ENCODE results near the gene LANCL3. TPM values are rescaled to one million over a fixed set of nuclear protein-coding genes. Genes with fewer than 3 reads are reported as not detected.

Gene LANCL3
- total RNA-seq, 1 experiment from 2014 or later = 2.5 TPM

- intact Hi-C loops (cut with micrococcal nuclease; ENCODE audit: unreplicated experiment) = no loop called here
- H3K4me1 ChIP-seq (ENCODE audit: insufficient read depth, low read length, poor library complexity, severe bottlenecking) = no peaks in the 10 kb centered on the region
- no peaks in the 10 kb centered on the region for H3K27me3 ChIP-seq (replicated peaks; ENCODE audit: insufficient read depth, low read depth, low read length, poor library complexity)
- H3K4me3 ChIP-seq (ENCODE audit: low read depth, low read length, poor library complexity, severe bottlenecking) = peak within 1 kb of the TSS; percentile 39
- peak; percentile 61 for DNase-seq (ENCODE audit: low spot score)
- CTCF ChIA-PET = no interaction called here
- no peaks in the 10 kb centered on the region for H3K36me3 ChIP-seq (ENCODE audit: insufficient read depth, low read length, poor library complexity, severe bottlenecking)
- no peaks in the 10 kb centered on the region for H3K9me3 ChIP-seq (ENCODE audit: low read depth, low read length, poor library complexity, severe bottlenecking)
- no TSS peak for BruUV-seq (replicated peaks)
- TF ChIP-seq CTCF (conservative IDR thresholded peaks at IDR 0.05; ENCODE audit: low read depth, low read length) (no peak), EZH2 (IDR thresholded peaks at IDR 0.05; ENCODE audit: borderline replicate concordance, low read depth, low read length, poor library complexity, severe bottlenecking) (no peak)
- no peak within 1 kb of the TSS for H3K27ac ChIP-seq (ENCODE audit: low read depth, low read length, poor library complexity, severe bottlenecking)
- POLR2A ChIA-PET (ENCODE audit: low non-redundant PET) = no interaction called here
These were observed 114.2 kb downstream of the LANCL3 start, which contains the start of gene XK for GRCh38 chrX:37685381-37686359. Gene XK (plus strand): TSS chrX:37685791. CDS start chrX:37685962, 171 bp downstream.

- Histone ChIP-seq H3K27ac (ENCODE audit: low read depth, low read length, poor library complexity, severe bottlenecking) (no peak overlapping the region), H3K9me3 (ENCODE audit: low read depth, low read length, poor library complexity, severe bottlenecking) (no peaks in the 10 kb centered on the region), H3K4me1 (ENCODE audit: insufficient read depth, low read length, poor library complexity, severe bottlenecking) (no peaks in the 10 kb centered on the region), H3K4me3 (ENCODE audit: low read depth, low read length, poor library complexity, severe bottlenecking) (peak overlapping the region; percentile 39), H3K36me3 (ENCODE audit: insufficient read depth, low read length, poor library complexity, severe bottlenecking) (no peaks in the 10 kb centered on the region), H3K27me3 (replicated peaks; ENCODE audit: insufficient read depth, low read depth, low read length, poor library complexity) (no peaks in the 10 kb centered on the region)
- DNase-seq (ENCODE audit: low spot score) = no peak
- CTCF ChIA-PET = no interaction called here
- POLR2A ChIA-PET (ENCODE audit: low non-redundant PET) = no interaction called here
- TF ChIP-seq EZH2 (IDR thresholded peaks at IDR 0.05; ENCODE audit: borderline replicate concordance, low read depth, low read length, poor library complexity, severe bottlenecking) (no peak), CTCF (conservative IDR thresholded peaks at IDR 0.05; ENCODE audit: low read depth, low read length) (no peak)
- intact Hi-C loops (cut with micrococcal nuclease; ENCODE audit: unreplicated experiment) = no loop called here
- no TSS peak for BruUV-seq (replicated peaks)
These were observed 115.0 kb downstream of the LANCL3 start for GRCh38 chrX:37686369-37686995.

GRCh38 chrX:37686996-37687395, 115.5 kb downstream of the LANCL3 start:
- Histone ChIP-seq H3K4me3 (ENCODE audit: low read depth, low read length, poor library complexity, severe bottlenecking) (no peak overlapping the region), H3K9me3 (ENCODE audit: low read depth, low read length, poor library complexity, severe bottlenecking) (no peaks in the 10 kb centered on the region), H3K27me3 (replicated peaks; ENCODE audit: insufficient read depth, low read depth, low read length, poor library complexity) (no peaks in the 10 kb centered on the region), H3K4me1 (ENCODE audit: insufficient read depth, low read length, poor library complexity, severe bottlenecking) (no peaks in the 10 kb centered on the region), H3K27ac (ENCODE audit: low read depth, low read length, poor library complexity, severe bottlenecking) (no peak overlapping the region), H3K36me3 (ENCODE audit: insufficient read depth, low read length, poor library complexity, severe bottlenecking) (no peaks in the 10 kb centered on the region)
- intact Hi-C loops (cut with micrococcal nuclease; ENCODE audit: unreplicated experiment) = no loop called here
- TF ChIP-seq EZH2 (IDR thresholded peaks at IDR 0.05; ENCODE audit: borderline replicate concordance, low read depth, low read length, poor library complexity, severe bottlenecking) (no peak), CTCF (conservative IDR thresholded peaks at IDR 0.05; ENCODE audit: low read depth, low read length) (no peak)
- POLR2A ChIA-PET (ENCODE audit: low non-redundant PET) = no interaction called here
- BruUV-seq (replicated peaks) = no TSS peak
- no peak for DNase-seq (ENCODE audit: low spot score)
- CTCF ChIA-PET = no interaction called here
